Muscle layer of colon (tissue), 2 donors: ENCODE results near the gene SLC29A4.

ENCODE experiments used
- H3K27ac ChIP-seq: one replicate; pipeline ENCODE4 v1.7.0; 2013; ENCODE audit warnings: low read depth, mild to moderate bottlenecking, low read length, moderate library complexity
- H3K27me3 ChIP-seq, 2 donors: one replicate each; pipeline ENCODE4 v1.7.0; 2013; ENCODE audit warnings: low read length in 2 of 2, mild to moderate bottlenecking in 2 of 2; ENCODE audit not compliant: insufficient read depth in 2 of 2, control insufficient read depth in 1 of 2
- H3K36me3 ChIP-seq: one replicate; pipeline ENCODE4 v1.7.0; 2013; ENCODE audit warnings: mild to moderate bottlenecking, low read length; ENCODE audit not compliant: insufficient read depth
- H3K4me1 ChIP-seq: one replicate; pipeline ENCODE4 v1.7.0; 2013; ENCODE audit warnings: mild to moderate bottlenecking, low read length; ENCODE audit not compliant: insufficient read depth
- H3K4me3 ChIP-seq, 2 donors: one replicate each; pipeline ENCODE4 v1.7.0; 2013; ENCODE audit warnings: low read length in 2 of 2, low read depth in 1 of 2, mild to moderate bottlenecking in 1 of 2, moderate library complexity in 1 of 2
- H3K9ac ChIP-seq: one replicate; pipeline ENCODE4 v1.7.0; 2013; ENCODE audit warnings: low read length
- H3K9me3 ChIP-seq: one replicate; pipeline ENCODE4 v1.7.0; 2013; ENCODE audit warnings: mild to moderate bottlenecking, low read length
- donor health status: abdominal sarcoma.
- donor health status: Adenocarcinoma of cecum.

SLC29A4 gene

DNA sequence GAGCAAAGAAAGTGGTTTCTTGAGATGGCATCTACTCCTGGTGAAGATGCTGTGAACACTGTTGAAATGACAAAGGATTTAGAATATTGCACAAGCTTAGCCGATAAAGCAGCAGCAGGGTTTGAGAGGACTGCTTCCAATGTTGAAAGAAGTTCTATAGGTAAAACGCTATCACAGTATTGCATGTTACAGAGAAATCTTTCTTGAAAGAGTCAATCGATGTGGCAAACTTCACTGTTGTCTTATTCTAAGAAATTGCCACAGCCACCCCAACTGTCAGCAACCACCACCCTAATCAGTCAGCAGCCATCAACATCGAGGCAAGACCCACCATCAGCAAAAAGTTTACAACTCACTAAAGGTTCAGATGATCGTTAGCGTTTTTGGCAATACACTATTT lies 59.9 kb downstream of the SLC29A4 start:
- H3K36me3 ChIP-seq, result peaks cover 56% of the 10 kb centered on the region
- H3K4me3 ChIP-seq, result no peak overlapping the region
- no peaks in the 10 kb centered on the region for H3K9me3 ChIP-seq
- no peak overlapping the region for H3K9ac ChIP-seq
- H3K4me1 ChIP-seq, result no peaks in the 10 kb centered on the region
- H3K27ac ChIP-seq, result no peak overlapping the region
- H3K27me3 ChIP-seq, result no peaks in the 10 kb centered on the region

DNA sequence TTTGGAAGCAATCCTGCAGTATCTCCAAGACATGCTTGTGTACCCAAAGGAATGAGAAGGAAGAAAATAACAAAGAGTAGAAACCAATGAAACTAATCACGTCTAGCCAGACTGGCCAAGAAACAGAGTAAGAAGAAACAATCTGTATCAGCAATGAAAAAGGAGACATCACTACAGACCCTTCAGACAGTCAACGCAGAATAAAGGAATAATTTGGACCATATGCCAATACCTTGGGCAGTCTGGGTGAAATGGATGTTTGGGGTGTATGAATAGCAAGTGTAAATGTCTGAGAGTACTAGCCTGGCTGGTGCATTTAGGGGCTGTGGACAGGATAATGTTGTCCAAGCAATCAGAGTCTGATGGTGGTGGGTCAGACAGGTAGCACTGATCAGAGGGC lies 61.1 kb downstream of the SLC29A4 start:
- no peak overlapping the region for H3K27ac ChIP-seq

DNA sequence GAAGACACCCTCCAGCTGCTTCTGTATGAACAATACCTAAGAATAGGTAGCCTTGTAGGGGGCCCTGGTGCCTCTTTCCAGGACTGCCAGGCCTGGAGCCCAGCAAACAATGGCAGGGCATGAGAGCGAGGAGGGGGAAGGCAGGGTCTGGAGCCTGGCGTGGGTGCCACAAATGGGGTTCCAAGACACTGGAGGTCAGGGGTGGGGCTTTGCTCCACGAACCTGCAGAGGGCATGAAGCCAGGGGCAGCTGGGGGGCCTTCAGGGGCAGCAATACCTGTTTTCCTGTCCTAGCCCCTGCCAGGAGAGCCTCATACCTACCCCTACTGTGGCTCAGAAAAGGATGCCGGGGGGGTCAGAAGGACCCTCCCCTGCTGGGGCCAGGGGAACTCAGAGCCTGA lies 61.6 kb downstream of the SLC29A4 start:
- H3K27ac ChIP-seq, result no peak overlapping the region
- no peak overlapping the region for H3K4me3 ChIP-seq
- H3K9me3 ChIP-seq, result no peaks in the 10 kb centered on the region
- H3K36me3 ChIP-seq, result peaks cover 49% of the 10 kb centered on the region
- no peak overlapping the region for H3K9ac ChIP-seq
- no peaks in the 10 kb centered on the region for H3K27me3 ChIP-seq
- H3K4me1 ChIP-seq, result peaks cover 8% of the 10 kb centered on the region

More for the DNA sequence above, 61.1 kb downstream of the SLC29A4 start:
- Histone ChIP-seq H3K4me3 (no peak overlapping the region), H3K9me3 (no peaks in the 10 kb centered on the region), H3K27me3 (no peaks in the 10 kb centered on the region), H3K9ac (no peak overlapping the region), H3K4me1 (peaks cover 4% of the 10 kb centered on the region), H3K36me3 (peaks cover 49% of the 10 kb centered on the region)

DNA sequence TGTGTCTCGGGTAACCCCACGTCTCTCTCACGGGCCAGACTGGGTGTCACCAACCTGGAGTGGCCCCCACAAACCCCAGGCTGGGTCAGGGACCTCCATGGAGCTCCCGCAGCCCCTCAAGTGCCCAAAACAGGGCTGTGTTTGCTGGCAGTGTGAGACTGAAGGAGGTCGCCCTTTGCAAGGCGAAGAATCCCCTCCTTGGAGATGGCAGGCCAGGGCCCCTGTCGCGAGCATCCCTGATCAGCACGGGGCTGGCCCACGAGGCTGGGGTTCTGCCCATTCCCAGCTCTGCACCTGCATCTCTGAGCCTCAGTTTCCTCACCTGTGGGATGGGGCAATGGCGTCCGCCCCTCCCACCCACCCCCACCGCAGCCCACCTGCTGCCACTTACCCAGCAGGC lies 62.4 kb downstream of the SLC29A4 start:
- Histone ChIP-seq H3K36me3 (peaks cover 44% of the 10 kb centered on the region), H3K27ac (no peak overlapping the region), H3K9ac (no peak overlapping the region), H3K4me3 (no peak overlapping the region), H3K27me3 (no peaks in the 10 kb centered on the region), H3K4me1 (peaks cover 12% of the 10 kb centered on the region), H3K9me3 (no peaks in the 10 kb centered on the region)

DNA sequence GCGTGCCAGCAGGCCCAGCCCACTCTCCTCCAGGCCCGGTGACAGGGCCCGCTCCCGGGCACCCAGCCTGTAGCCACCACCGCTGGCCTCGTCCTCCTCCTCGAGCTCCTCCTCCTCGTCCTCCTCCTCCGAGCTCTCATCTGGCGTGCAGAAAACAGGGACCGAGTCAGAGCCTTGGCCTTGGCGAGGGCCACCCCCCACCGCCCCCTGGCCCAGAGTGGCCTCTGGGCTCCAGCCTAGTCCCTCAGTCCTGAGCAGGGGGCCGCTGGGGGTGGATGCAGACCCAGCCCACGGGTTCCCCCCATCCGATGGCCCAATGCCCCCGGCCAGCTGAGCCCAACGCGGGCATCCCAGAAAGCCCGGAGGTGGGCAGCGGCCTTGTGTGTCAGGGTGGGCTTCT lies 62.9 kb downstream of the SLC29A4 start:
- Histone ChIP-seq H3K27me3 (no peaks in the 10 kb centered on the region), H3K36me3 (peaks cover 40% of the 10 kb centered on the region), H3K27ac (no peak overlapping the region)

DNA sequence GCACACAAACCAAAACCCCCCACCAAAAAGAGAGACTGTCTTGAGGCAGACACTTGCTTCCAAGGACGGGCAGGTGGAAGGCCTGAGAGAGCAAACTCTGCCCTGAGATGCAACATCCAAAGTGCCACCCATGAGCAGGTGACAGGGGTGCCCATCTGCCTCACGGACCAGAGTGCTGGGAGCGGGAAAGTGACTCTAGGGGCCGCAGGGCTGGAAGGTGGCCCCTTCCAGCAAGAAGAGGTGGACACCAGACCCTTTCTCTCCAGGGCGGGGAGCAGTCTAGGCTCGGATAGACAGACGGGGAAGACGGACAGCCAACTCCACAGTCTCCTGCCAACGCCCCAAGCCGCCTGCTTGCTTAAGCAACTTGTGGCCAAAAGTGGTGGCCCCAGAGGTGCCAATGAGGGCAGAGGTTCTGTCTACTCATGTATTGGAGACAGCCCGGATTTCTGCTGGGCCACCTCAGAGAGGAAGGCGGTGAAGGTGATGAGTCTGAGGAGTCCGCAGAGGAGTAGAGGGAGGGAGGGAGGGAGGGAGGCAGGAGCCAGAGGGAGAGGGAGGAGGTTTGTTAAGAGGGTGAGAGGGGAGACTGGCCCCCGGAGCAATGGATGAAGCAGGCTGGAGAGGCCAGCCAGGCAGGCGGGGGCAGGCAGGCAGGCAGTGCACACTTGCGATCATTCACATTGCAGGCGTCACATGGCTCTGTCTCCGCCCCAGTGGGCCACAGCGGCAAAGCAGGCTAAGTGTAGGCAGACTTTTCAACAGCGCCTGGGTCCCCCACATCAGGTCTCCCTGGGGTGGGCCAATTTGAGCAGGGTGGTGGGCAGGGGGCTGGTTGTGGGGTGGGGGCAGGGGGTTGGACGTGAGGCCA lies 65.6 kb downstream of the SLC29A4 start:
- Histone ChIP-seq H3K27me3 (no peaks in the 10 kb centered on the region), H3K36me3 (peaks cover 42% of the 10 kb centered on the region), H3K27ac (no peak overlapping the region), H3K9ac (no peak overlapping the region), H3K4me1 (peaks cover 34% of the 10 kb centered on the region), H3K4me3 (no peak overlapping the region), H3K9me3 (no peaks in the 10 kb centered on the region)

More for the DNA sequence above, 62.9 kb downstream of the SLC29A4 start:
- Histone ChIP-seq H3K9ac (no peak overlapping the region), H3K4me1 (peaks cover 16% of the 10 kb centered on the region), H3K4me3 (no peak overlapping the region), H3K9me3 (no peaks in the 10 kb centered on the region)

DNA sequence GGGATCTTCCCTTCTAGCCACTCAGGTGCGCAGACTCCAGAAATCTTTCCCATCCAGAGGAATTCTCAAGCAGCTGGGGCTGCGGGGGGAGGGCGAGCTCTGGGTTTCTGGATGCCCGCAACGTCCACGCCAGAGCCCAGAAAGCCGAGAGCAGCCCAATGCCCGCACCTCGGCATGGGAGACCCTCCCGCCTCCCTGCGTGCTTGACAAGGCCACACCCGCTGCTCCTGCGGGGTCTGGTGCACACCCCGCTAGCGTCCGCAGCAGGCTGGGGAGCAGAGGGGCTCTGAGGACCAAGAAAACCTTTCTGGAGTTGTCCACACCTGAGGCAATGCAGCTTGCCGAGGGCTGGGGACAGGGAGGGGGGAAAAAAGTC lies 66.2 kb downstream of the SLC29A4 start:
- no peak overlapping the region for H3K9ac ChIP-seq
- H3K27me3 ChIP-seq, result no peaks in the 10 kb centered on the region
- no peak overlapping the region for H3K27ac ChIP-seq
- peaks cover 39% of the 10 kb centered on the region for H3K4me1 ChIP-seq
- H3K9me3 ChIP-seq, result no peaks in the 10 kb centered on the region
- peaks cover 36% of the 10 kb centered on the region for H3K36me3 ChIP-seq
- no peak overlapping the region for H3K4me3 ChIP-seq

DNA sequence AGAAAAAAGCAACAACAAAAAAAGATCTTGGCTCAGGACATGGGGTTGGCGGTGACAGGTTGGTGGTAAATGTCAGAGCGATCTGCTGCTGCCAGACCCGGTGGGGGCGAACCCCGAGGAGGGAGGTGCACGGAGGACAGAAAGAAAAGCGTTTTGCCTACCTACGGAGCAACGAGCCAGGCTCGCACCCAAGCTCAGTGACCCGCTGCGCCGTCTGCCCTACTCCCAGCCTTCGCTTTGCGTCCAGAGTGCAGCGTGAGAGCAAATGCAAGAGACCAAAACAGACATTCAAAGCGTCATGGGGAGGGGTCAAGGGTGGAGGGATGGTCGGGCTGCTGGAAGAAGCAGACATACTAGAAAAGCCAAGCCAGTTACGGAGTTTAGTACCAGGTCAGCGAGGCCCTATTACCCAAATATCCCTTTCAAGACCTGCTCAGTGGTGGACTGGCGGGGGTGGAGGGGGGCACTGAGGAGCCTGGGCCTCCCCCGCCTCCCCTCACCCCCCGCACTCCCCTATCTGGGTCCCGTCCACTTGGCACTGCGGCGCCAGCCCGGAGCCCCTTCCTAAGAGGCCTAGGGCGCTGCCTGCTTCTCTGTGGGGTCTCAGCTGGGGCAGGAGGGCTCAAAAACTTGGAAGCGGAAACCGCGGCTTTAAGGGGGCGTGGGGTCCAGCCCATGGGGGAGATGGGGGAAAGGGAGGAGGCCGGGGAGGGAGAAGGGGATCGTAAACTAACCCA lies 66.9 kb downstream of the SLC29A4 start:
- H3K36me3 ChIP-seq, result peaks cover 29% of the 10 kb centered on the region
- H3K27me3 ChIP-seq, result no peaks in the 10 kb centered on the region
- H3K27ac ChIP-seq, result peak overlapping the region; percentile 63
- no peak overlapping the region for H3K9ac ChIP-seq
- H3K4me1 ChIP-seq, result peaks cover 45% of the 10 kb centered on the region
- H3K9me3 ChIP-seq, result no peaks in the 10 kb centered on the region
- no peak overlapping the region for H3K4me3 ChIP-seq

DNA sequence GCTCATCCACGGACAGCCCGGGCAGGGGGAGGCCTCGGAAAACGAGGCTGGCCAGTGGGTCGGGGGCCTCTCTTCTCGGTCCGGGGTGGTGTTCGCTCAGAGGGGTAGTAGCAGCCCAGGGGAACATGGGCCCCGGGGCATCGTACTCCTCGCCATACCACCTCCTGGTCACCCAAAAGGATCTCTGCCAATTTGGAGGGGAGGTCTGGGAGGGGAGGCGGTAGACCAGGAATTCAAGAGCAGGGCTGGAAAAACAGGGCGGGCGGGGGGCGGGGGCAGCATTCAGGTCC lies 67.4 kb downstream of the SLC29A4 start:
- Histone ChIP-seq H3K4me3 (no peak overlapping the region), H3K9me3 (no peaks in the 10 kb centered on the region), H3K27me3 (no peaks in the 10 kb centered on the region), H3K9ac (no peak overlapping the region), H3K36me3 (peaks cover 24% of the 10 kb centered on the region), H3K4me1 (peaks cover 50% of the 10 kb centered on the region), H3K27ac (peak overlapping the region; percentile 63)

DNA sequence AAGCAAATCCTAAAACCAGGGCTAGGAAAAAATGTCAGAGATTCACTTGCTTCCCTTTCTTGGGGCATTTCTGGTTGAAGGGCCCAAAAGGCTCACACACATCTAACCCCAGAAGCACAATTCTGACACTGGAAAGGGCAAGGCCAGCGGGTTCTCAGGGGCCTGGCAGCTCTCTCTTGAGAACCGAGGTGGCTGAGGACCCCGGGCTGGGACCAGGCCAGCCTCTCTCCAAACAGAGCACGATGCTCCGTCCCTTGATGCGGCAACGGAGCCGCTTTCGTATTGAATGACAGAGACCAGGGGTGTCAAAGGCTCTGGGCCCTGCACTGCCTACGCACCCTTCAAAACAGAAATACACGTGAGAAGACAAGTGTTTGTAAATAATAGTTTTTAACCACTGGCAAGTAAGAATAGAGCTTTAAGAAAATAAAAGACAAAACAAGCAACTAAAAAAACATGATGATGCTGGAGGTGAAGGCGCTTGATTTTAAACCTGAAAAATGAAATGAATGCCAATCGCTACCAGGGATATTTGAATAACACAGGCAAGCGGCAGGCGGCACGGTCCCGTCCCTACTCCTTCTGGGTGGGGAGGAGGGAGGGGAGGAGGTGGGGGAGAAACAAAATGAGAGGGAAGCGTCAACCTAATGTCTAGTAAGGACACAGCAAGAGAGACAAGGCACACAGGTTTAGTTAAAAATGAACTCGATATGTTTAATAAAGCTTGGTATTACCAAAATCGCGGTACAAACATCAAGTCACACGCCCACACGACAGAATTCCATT lies 68.0 kb downstream of the SLC29A4 start:
- no peaks in the 10 kb centered on the region for H3K27me3 ChIP-seq
- no peak overlapping the region for H3K4me3 ChIP-seq
- H3K36me3 ChIP-seq, result peaks cover 24% of the 10 kb centered on the region
- H3K4me1 ChIP-seq, result peaks cover 57% of the 10 kb centered on the region
- no peaks in the 10 kb centered on the region for H3K9me3 ChIP-seq
- no peak overlapping the region for H3K9ac ChIP-seq
- H3K27ac ChIP-seq, result peak overlapping the region; percentile 63

DNA sequence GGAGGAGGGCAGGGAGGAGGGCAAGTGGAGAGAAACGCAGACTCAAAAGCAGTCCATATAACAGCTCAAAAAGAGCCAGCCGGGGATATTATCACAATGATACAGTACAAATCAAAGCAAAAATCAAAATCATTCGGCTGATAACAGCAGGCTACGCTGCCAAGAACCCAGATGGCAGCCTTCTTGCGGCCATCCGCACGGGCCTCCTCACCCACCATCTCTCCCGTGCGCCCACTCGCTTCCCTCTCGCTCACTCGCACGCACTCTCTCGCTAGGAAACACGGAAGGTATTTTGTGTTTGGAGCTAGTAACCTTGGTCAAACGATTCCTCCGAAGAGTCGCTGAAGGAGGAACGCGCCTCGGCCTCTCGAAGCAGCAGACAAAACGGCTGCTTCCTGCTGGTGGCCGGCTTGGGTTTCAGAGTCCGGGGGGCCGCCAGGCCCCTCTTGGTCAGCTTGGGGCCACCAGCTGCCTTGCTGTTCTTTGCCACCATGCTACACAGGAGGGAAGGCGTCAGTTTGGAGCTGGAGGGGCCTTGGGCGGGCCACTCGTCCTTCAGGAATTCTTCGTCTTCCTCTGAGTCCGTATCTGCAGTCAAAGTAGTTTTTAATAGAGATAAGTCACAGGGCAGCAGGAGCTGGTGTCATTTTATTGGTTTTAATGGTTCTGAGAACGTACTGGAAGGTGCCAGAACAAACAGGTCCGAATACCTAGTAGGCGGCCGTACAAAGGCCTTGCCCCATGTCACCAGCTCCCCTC lies 68.9 kb downstream of the SLC29A4 start:
- Histone ChIP-seq H3K9me3 (no peaks in the 10 kb centered on the region), H3K36me3 (peaks cover 30% of the 10 kb centered on the region), H3K4me1 (peaks cover 64% of the 10 kb centered on the region), H3K4me3 (no peak overlapping the region), H3K27ac (peak overlapping the region; percentile 61), H3K9ac (no peak overlapping the region), H3K27me3 (no peaks in the 10 kb centered on the region)
